ENCODE measurements around the gene KCNH2.
"Not testable (repeated sequence)": the region's sequence is repeated elsewhere in the genome, so short reads cannot be mapped to it uniquely, and the experiment has no call there.

GRCh38 chr7:151027728-151028130 lies 49.6 kb upstream of the KCNH2 start:
- TF ChIP-seq, protein P1, sequence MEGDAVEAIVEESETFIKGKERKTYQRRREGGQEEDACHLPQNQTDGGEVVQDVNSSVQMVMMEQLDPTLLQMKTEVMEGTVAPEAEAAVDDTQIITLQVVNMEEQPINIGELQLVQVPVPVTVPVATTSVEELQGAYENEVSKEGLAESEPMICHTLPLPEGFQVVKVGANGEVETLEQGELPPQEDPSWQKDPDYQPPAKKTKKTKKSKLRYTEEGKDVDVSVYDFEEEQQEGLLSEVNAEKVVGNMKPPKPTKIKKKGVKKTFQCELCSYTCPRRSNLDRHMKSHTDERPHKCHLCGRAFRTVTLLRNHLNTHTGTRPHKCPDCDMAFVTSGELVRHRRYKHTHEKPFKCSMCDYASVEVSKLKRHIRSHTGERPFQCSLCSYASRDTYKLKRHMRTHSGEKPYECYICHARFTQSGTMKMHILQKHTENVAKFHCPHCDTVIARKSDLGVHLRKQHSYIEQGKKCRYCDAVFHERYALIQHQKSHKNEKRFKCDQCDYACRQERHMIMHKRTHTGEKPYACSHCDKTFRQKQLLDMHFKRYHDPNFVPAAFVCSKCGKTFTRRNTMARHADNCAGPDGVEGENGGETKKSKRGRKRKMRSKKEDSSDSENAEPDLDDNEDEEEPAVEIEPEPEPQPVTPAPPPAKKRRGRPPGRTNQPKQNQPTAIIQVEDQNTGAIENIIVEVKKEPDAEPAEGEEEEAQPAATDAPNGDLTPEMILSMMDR (IDR thresholded peaks at IDR 0.05) = not testable (repeated sequence)
- not testable (repeated sequence) for TF ChIP-seq POLR2A (IDR thresholded peaks at IDR 0.05)

Data from body of pancreas (tissue), 4 donors.